Urinary bladder (tissue), 4 donors: Measurements from ENCODE around the gene PXDN. TPM values are rescaled to one million over a fixed set of nuclear protein-coding genes. Genes with fewer than 3 reads are reported as not detected.
"Not testable (repeated sequence)": the region's sequence is repeated elsewhere in the genome, so short reads cannot be mapped to it uniquely, and the experiment has no call there.

Experiments used
- DNase-seq: peaks from one replicate; pipeline ENCODE4 v3.0.0-alpha.2; 2015; ENCODE audit errors: extremely low spot score
- H3K27ac ChIP-seq: one replicate; pipeline ENCODE4 v1.5.1; 2013; ENCODE audit warnings: low read depth, mild to moderate bottlenecking, moderate library complexity
- H3K36me3 ChIP-seq: one replicate; pipeline ENCODE4 v1.6.1; 2013; ENCODE audit warnings: mild to moderate bottlenecking, moderate library complexity; ENCODE audit not compliant: insufficient read depth
- H3K4me1 ChIP-seq: one replicate; pipeline ENCODE4 v1.6.1; 2013; ENCODE audit warnings: mild to moderate bottlenecking, moderate library complexity; ENCODE audit not compliant: insufficient read depth
- H3K4me3 ChIP-seq: one replicate; pipeline ENCODE4 v1.5.1; 2013; ENCODE audit warnings: low read depth, low read length
- WGBS: extraction: QIAGEN DNeasy Blood & Tissue Kit; methylation state at CpG from one replicate; pipeline ENCODE4 v1.1.7; 2013; 5-methylcytosine and 5-hydroxymethylcytosine counted together
- polyA plus RNA-seq: library from polyadenylated mRNA; stranded (reverse); fragments of 200-250 nt; gene quantifications from one replicate; pipeline ENCODE4 v1.2.3, GENCODE V29; 2013
- total RNA-seq: library from RNA; depleted of rRNA; stranded (reverse); fragments of >200 nt; gene quantifications from one replicate; pipeline ENCODE4 v1.2.3, GENCODE V29; 2014
- donor health status: healthy with polysubstance abuse.
- donor health status: healthy.

The PXDN gene
- total and polyA plus RNA-seq, 2 donors: 77.8 to 256 TPM

GRCh38 chr2:1708476-1709334 lies 35.6 kb downstream of the PXDN start:
- no peak overlapping the region for H3K4me3 ChIP-seq
- no peaks in the 10 kb centered on the region for H3K4me1 ChIP-seq
- no peaks in the 10 kb centered on the region for H3K36me3 ChIP-seq
- DNase-seq: no peak
- WGBS: 62% methylated on average over 34 of the region's 34 CpGs
- H3K27ac ChIP-seq: no peak overlapping the region

- Histone ChIP-seq H3K36me3 (no peaks in the 10 kb centered on the region), H3K27ac (no peak overlapping the region), H3K4me3 (no peak overlapping the region), H3K4me1 (no peaks in the 10 kb centered on the region)
- no peak for DNase-seq
- WGBS: 24% methylated on average over 21 of the region's 21 CpGs
These were observed 36.4 kb downstream of the PXDN start for GRCh38 chr2:1707771-1708418.

GRCh38 chr2:1706089-1706841 lies 38.0 kb downstream of the PXDN start:
- H3K4me3 ChIP-seq, DNase-seq, H3K36me3 ChIP-seq, H3K27ac ChIP-seq, H3K4me1 ChIP-seq: not testable (repeated sequence)
- WGBS: 81% methylated on average over 15 of the region's 15 CpGs

- no peak overlapping the region for H3K4me3 ChIP-seq
- 84% methylated on average over 21 of the region's 21 CpGs for WGBS
- no peaks in the 10 kb centered on the region for H3K36me3 ChIP-seq
- H3K27ac ChIP-seq: no peak overlapping the region
- no peaks in the 10 kb centered on the region for H3K4me1 ChIP-seq
- no peak for DNase-seq
These were observed 38.7 kb downstream of the PXDN start for GRCh38 chr2:1705557-1706076.

- Histone ChIP-seq H3K4me1 (no peaks in the 10 kb centered on the region), H3K36me3 (no peaks in the 10 kb centered on the region), H3K27ac (no peak overlapping the region), H3K4me3 (no peak overlapping the region)
- no peak for DNase-seq
- 64% methylated on average over 18 of the region's 18 CpGs for WGBS
These were observed 39.4 kb downstream of the PXDN start for GRCh38 chr2:1704631-1705556.

GRCh38 chr2:1702186-1702565 lies 42.1 kb downstream of the PXDN start:
- 80% methylated on average over 7 of the region's 7 CpGs for WGBS
- H3K4me3 ChIP-seq: no peak overlapping the region
- no peaks in the 10 kb centered on the region for H3K4me1 ChIP-seq
- DNase-seq: no peak
- H3K27ac ChIP-seq: no peak overlapping the region
- H3K36me3 ChIP-seq: no peaks in the 10 kb centered on the region

- no peak for DNase-seq
- Histone ChIP-seq H3K4me1 (no peaks in the 10 kb centered on the region), H3K36me3 (no peaks in the 10 kb centered on the region), H3K4me3 (no peak overlapping the region), H3K27ac (no peak overlapping the region)
- 79% methylated on average over 20 of the region's 20 CpGs for WGBS
These were observed 42.6 kb downstream of the PXDN start for GRCh38 chr2:1701556-1702185.

- 83% methylated on average over 9 of the region's 9 CpGs for WGBS
- Histone ChIP-seq H3K4me1 (no peaks in the 10 kb centered on the region), H3K27ac (no peak overlapping the region), H3K4me3 (no peak overlapping the region), H3K36me3 (no peaks in the 10 kb centered on the region)
- no peak for DNase-seq
These were observed 43.3 kb downstream of the PXDN start for GRCh38 chr2:1701020-1701419.

- H3K4me1 ChIP-seq, DNase-seq, H3K27ac ChIP-seq, H3K4me3 ChIP-seq, H3K36me3 ChIP-seq: not testable (repeated sequence)
- WGBS: 95% methylated on average over 10 of the region's 10 CpGs
These were observed 43.9 kb downstream of the PXDN start for GRCh38 chr2:1700427-1700826.

GRCh38 chr2:1698188-1698945 lies 45.9 kb downstream of the PXDN start:
- Histone ChIP-seq H3K4me3 (no peak overlapping the region), H3K36me3 (no peaks in the 10 kb centered on the region), H3K27ac (no peak overlapping the region), H3K4me1 (no peaks in the 10 kb centered on the region)
- WGBS: 43% methylated on average over 10 of the region's 10 CpGs
- DNase-seq: no peak

GRCh38 chr2:1697601-1698000 lies 46.7 kb downstream of the PXDN start:
- 96% methylated on average over 9 of the region's 9 CpGs for WGBS
- no peaks in the 10 kb centered on the region for H3K4me1 ChIP-seq
- H3K27ac ChIP-seq: no peak overlapping the region
- no peak overlapping the region for H3K4me3 ChIP-seq
- no peaks in the 10 kb centered on the region for H3K36me3 ChIP-seq
- DNase-seq: no peak

- DNase-seq: no peak
- no peak overlapping the region for H3K27ac ChIP-seq
- H3K4me3 ChIP-seq: no peak overlapping the region
- WGBS: 71% methylated on average over 3 of the region's 3 CpGs
- no peaks in the 10 kb centered on the region for H3K36me3 ChIP-seq
- no peaks in the 10 kb centered on the region for H3K4me1 ChIP-seq
These were observed 47.8 kb downstream of the PXDN start for GRCh38 chr2:1696472-1696871.
